Measurements from ENCODE around the gene NRF1.
"Not testable (repeated sequence)": the region's sequence is repeated elsewhere in the genome, so short reads cannot be mapped to it uniquely, and the experiment has no call there.

Gene NRF1

GRCh38 chr7:129649128-129649690 lies 37.7 kb downstream of the NRF1 start:
- no peak for DNase-seq

GRCh38 chr7:129650056-129650758 lies 38.7 kb downstream of the NRF1 start:
- DNase-seq, result no peak

GRCh38 chr7:129652914-129653313 lies 41.4 kb downstream of the NRF1 start:
- no peak for DNase-seq

GRCh38 chr7:129655811-129656210 lies 44.3 kb downstream of the NRF1 start:
- no peak for DNase-seq

GRCh38 chr7:129657363-129657762 lies 45.8 kb downstream of the NRF1 start:
- no peak for DNase-seq

- not testable (repeated sequence) for DNase-seq
Observed at GRCh38 chr7:129659907-129660306, 48.4 kb downstream of the NRF1 start.

- no peak for DNase-seq
Observed at GRCh38 chr7:129661645-129662182, 50.2 kb downstream of the NRF1 start.

- not testable (repeated sequence) for DNase-seq
Observed at GRCh38 chr7:129663240-129663639, 51.7 kb downstream of the NRF1 start.

- DNase-seq, result no peak
Observed at GRCh38 chr7:129664029-129665012, 52.8 kb downstream of the NRF1 start.

GRCh38 chr7:129665013-129665401 lies 53.5 kb downstream of the NRF1 start:
- DNase-seq, result no peak

- no peak for DNase-seq
Observed at GRCh38 chr7:129667116-129667515, 55.6 kb downstream of the NRF1 start.

- no peak for DNase-seq
Observed at GRCh38 chr7:129667551-129667950, 56.0 kb downstream of the NRF1 start.

- no peak for DNase-seq
Observed at GRCh38 chr7:129669901-129670300, 58.4 kb downstream of the NRF1 start.

- no peak for DNase-seq
Observed at GRCh38 chr7:129670656-129671055, 59.1 kb downstream of the NRF1 start.

GRCh38 chr7:129671266-129671665 lies 59.7 kb downstream of the NRF1 start:
- no peak for DNase-seq

GRCh38 chr7:129674475-129674874 lies 63.0 kb downstream of the NRF1 start:
- DNase-seq, result not testable (repeated sequence)

GRCh38 chr7:129675521-129675920 lies 64.0 kb downstream of the NRF1 start:
- DNase-seq, result no peak

- no peak for DNase-seq
Observed at GRCh38 chr7:129676017-129676897, 64.7 kb downstream of the NRF1 start.

GRCh38 chr7:129677796-129678195 lies 66.3 kb downstream of the NRF1 start:
- no peak for DNase-seq

GRCh38 chr7:129678606-129679005 lies 67.1 kb downstream of the NRF1 start:
- no peak for DNase-seq

GRCh38 chr7:129680400-129680799 lies 68.9 kb downstream of the NRF1 start:
- no peak for DNase-seq

GRCh38 chr7:129684777-129685176 lies 73.3 kb downstream of the NRF1 start:
- DNase-seq, result no peak

All from stimulated activated CD4-positive, alpha-beta T cell treated with anti-CD3 and anti-CD28 coated beads, Interleukin-2, amount 100 ng/mL, for 48 hours (primary cell).